Activated T-helper 17 cell treated with anti-CD3 and anti-CD28 coated beads, Interleukin-2, amount 50 U/mL, for 72 hours (primary cell): ENCODE data around the gene SURF2. TPM values are rescaled to one million over a fixed set of nuclear protein-coding genes. Genes with fewer than 3 reads are reported as not detected.

Experiments
- ATAC-seq: fragments of 150-1000 bp; cut with Tn5 transposase; replicated peaks from 2 replicates; pipeline ENCODE4 v1.10.0; 2021; ENCODE audit warnings: mild to moderate bottlenecking, moderate library complexity
- H3K27ac Mint-ChIP-seq: one replicate; pipeline ENCODE4 v1.8.0; 2022; ENCODE audit warnings: mixed read lengths
- H3K27me3 Mint-ChIP-seq: one replicate; pipeline ENCODE4 v1.8.0; 2022; ENCODE audit warnings: mixed read lengths
- H3K36me3 Mint-ChIP-seq: one replicate; pipeline ENCODE4 v1.8.0; 2022; ENCODE audit warnings: low read depth, mild to moderate bottlenecking, mixed read lengths
- H3K4me1 Mint-ChIP-seq: one replicate; pipeline ENCODE4 v1.8.0; 2022; ENCODE audit warnings: mixed read lengths
- H3K4me3 Mint-ChIP-seq: one replicate; pipeline ENCODE4 v1.8.0; 2022; ENCODE audit warnings: mild to moderate bottlenecking, mixed read lengths
- H3K9me3 Mint-ChIP-seq: one replicate; pipeline ENCODE4 v1.8.0; 2022; ENCODE audit warnings: mixed read lengths
- total RNA-seq, 2 donors: library from RNA; stranded (reverse); gene quantifications; one replicate each; pipeline ENCODE4 v1.2.3, GENCODE V29; 2022

The SURF2 gene
- total RNA-seq, 2 donors from 2014 or later = 7.0 to 17.3 TPM

- Mint-ChIP-seq H3K4me1 (peaks cover 8% of the 10 kb centered on the region), H3K9me3 (no peaks in the 10 kb centered on the region), H3K4me3 (no peak overlapping the region), H3K36me3 (peaks cover 48% of the 10 kb centered on the region), H3K27me3 (no peaks in the 10 kb centered on the region), H3K27ac (peak overlapping the region; percentile 70)
- ATAC-seq = no peak
Measured at GRCh38 chr9:133403766-133404453, 47.6 kb downstream of the SURF2 start.

- H3K9me3 Mint-ChIP-seq = no peaks in the 10 kb centered on the region
- no peaks in the 10 kb centered on the region for H3K27me3 Mint-ChIP-seq
- peak overlapping the region; percentile 70 for H3K27ac Mint-ChIP-seq
- peaks cover 54% of the 10 kb centered on the region for H3K36me3 Mint-ChIP-seq
- H3K4me1 Mint-ChIP-seq = peaks cover 8% of the 10 kb centered on the region
- no peak overlapping the region for H3K4me3 Mint-ChIP-seq
- ATAC-seq = no peak
Measured at GRCh38 chr9:133404454-133405002, 48.2 kb downstream of the SURF2 start.

DNA sequence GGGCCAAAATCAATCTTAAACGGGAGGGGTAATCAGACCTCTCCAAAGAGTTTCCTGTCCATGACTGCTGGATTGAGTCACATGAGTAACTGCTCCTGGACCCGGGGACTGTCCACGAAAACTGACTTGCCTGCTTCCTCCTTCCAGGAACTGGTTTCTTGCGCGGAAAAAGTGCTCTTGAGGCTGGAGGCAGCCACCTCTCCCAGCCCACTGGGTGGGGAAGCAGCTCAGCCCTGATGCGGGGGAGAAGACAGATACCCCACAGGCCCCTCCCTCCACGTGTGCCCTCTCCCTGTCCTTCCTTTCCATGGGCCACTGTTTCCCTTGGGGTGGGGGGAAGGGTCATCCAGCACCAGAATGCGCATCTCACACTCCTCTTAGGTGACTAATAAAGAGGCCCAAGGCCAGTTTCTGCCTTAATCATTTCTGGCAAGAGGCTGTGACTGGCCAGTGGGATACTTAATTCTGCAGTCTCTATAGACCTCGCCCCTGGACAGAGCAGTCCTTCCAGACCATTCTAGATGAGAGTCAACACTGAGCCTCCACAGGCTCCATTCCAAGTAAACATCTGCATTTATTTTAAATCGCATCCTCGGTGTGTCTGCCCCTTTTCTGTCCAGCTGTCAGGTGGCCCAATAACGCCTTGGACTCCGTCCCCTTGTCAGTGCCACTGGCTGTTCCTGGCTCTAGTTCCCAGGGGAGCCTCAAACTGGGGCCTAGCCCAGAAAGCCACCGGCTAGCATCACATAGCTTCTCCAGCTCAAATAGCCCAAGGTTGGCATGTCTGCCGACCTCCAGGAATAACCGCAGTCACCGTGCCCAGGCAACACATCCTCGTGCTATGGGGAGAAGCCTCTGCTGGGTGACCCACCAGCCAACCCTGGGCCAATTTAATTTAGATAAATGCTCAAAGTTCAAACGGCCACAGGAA is 49.4 kb downstream of the SURF2 start:
- Mint-ChIP-seq H3K27ac (peak overlapping the region; percentile 79), H3K4me1 (peaks cover 8% of the 10 kb centered on the region), H3K36me3 (peaks cover 67% of the 10 kb centered on the region), H3K9me3 (no peaks in the 10 kb centered on the region), H3K27me3 (no peaks in the 10 kb centered on the region), H3K4me3 (no peak overlapping the region)
- no peak for ATAC-seq

GRCh38 chr9:133406480-133407307 is 50.3 kb downstream of the SURF2 start:
- Mint-ChIP-seq H3K9me3 (no peaks in the 10 kb centered on the region), H3K27me3 (no peaks in the 10 kb centered on the region), H3K36me3 (peaks cover 76% of the 10 kb centered on the region), H3K27ac (peak overlapping the region; percentile 79), H3K4me1 (peaks cover 8% of the 10 kb centered on the region), H3K4me3 (peak overlapping the region; percentile 41)
- ATAC-seq = peak; percentile 99

- no peak overlapping the region for H3K4me3 Mint-ChIP-seq
- ATAC-seq = no peak
- H3K27ac Mint-ChIP-seq = no peak overlapping the region
- H3K4me1 Mint-ChIP-seq = peaks cover 8% of the 10 kb centered on the region
- peaks cover 90% of the 10 kb centered on the region for H3K36me3 Mint-ChIP-seq
- no peaks in the 10 kb centered on the region for H3K9me3 Mint-ChIP-seq
- H3K27me3 Mint-ChIP-seq = no peaks in the 10 kb centered on the region
Measured at GRCh38 chr9:133408042-133408441, 51.7 kb downstream of the SURF2 start.

Other genes starting within 250 kb of the SURF2 start
- 100 to 1,000 TPM; 101 to 156 TPM for gene RALGDS, start 235.3 kb upstream of the SURF2 start, total RNA-seq
- 1 to 10 TPM; 2.8 to 7.2 TPM for gene GBGT1, start 192.6 kb upstream of the SURF2 start, total RNA-seq
- not detected for gene OBP2B, start 147.3 kb upstream of the SURF2 start, total RNA-seq
- gene ABO, start 81.3 kb upstream of the SURF2 start, total RNA-seq = not detected
- gene SURF6, start 20.4 kb upstream of the SURF2 start, total RNA-seq = 10 to 100 TPM; 17.4 to 26.3 TPM
- 10 to 100 TPM; 21.3 to 29.9 TPM for gene MED22, start 8.4 kb upstream of the SURF2 start, total RNA-seq
- gene RPL7A, start 8.3 kb upstream of the SURF2 start, total RNA-seq = 1,000 to 10,000 TPM; 3,005 to 3,350 TPM
- 10 to 100 TPM; 13.9 to 25.4 TPM for gene SURF1, start 63 bp upstream of the SURF2 start, total RNA-seq
- 100 to 1,000 TPM; 315 to 380 TPM for gene SURF4, start 19.5 kb downstream of the SURF2 start, total RNA-seq
- under 1 TPM in 1 of 2 donors, not detected in 1; 0.77 TPM for gene STKLD1, start 19.8 kb downstream of the SURF2 start, total RNA-seq
- 10 to 100 TPM; 26.1 to 36.5 TPM for gene REXO4, start 61.5 kb downstream of the SURF2 start, total RNA-seq
- gene ADAMTS13, start 65.8 kb downstream of the SURF2 start, total RNA-seq = 1 to 10 TPM; 1.2 to 3.9 TPM
- 1 to 10 TPM in 1 of 2 donors, under 1 TPM in 1; 0.41 to 3.0 TPM for gene CACFD1, start 103.4 kb downstream of the SURF2 start, total RNA-seq
- 1 to 10 TPM; 1.2 to 1.4 TPM for gene SLC2A6, start 122.5 kb downstream of the SURF2 start, total RNA-seq
- not detected for gene MYMK, start 168.4 kb downstream of the SURF2 start, total RNA-seq
- gene ADAMTSL2, start 178.2 kb downstream of the SURF2 start, total RNA-seq = not detected